K562 (cell line): ENCODE results near the gene GFI1B. TPM values are rescaled to one million over a fixed set of nuclear protein-coding genes. Genes with fewer than 3 reads are reported as not detected.

Source experiments
- CCNT2 ChIP-seq: IDR thresholded peaks from 2 replicates; pipeline ENCODE4 v1.6.1; 2011; ENCODE audit warnings: borderline replicate concordance, low read depth, mild to moderate bottlenecking, moderate library complexity, mixed read lengths, low read length; ENCODE audit not compliant: insufficient read length; ENCODE audit errors: extremely low read depth
- CHD2 ChIP-seq: IDR thresholded peaks from 2 replicates; pipeline ENCODE4 v1.6.1; 2011; ENCODE audit warnings: low read depth, low read length
- E2F1 ChIP-seq: sonication (generic); formaldehyde crosslinking; IDR thresholded peaks from 2 replicates; pipeline ENCODE4 v1.8.1; 2023; ENCODE audit warnings: mild to moderate bottlenecking, missing genetic modification reagents, moderate library complexity
- ELF2 ChIP-seq: fragments of 250-450 bp; sonication (Bioruptor Pico); IDR thresholded peaks from 2 replicates; pipeline ENCODE4 v1.5.0; 2021; ENCODE audit warnings: mild to moderate bottlenecking
- GATAD2A ChIP-seq: fragments of 450-650 bp; IDR thresholded peaks from 2 replicates; pipeline ENCODE4 v1.6.1; 2017
- KDM2B ChIP-seq: fragments of 250-450 bp; sonication (Bioruptor Pico); IDR thresholded peaks from 2 replicates; pipeline ENCODE4 v1.8.0; 2021; ENCODE audit warnings: mild to moderate bottlenecking, moderate library complexity
- MXI1 ChIP-seq: IDR thresholded peaks from 2 replicates; pipeline ENCODE4 v1.6.1; 2011; ENCODE audit warnings: low read depth, mild to moderate bottlenecking, improper control_type of control experiment, low read length
- MYC ChIP-seq, 2 experiments: fragments of 250-450 bp in 1 of 2; sonication (Bioruptor Pico) in 1 of 2; IDR thresholded peaks; 2 replicates each; pipeline versions ENCODE4 v1.5.1 to v1.6.1; 2012 to 2021; ENCODE audit warnings: low read depth in 2 of 2, borderline replicate concordance in 1 of 2, improper control_type of control experiment in 1 of 2, low read length in 1 of 2, mild to moderate bottlenecking in 1 of 2, moderate library complexity in 1 of 2
- SLC30A9 ChIP-seq: fragments of 250-450 bp; sonication (Bioruptor Pico); IDR thresholded peaks from 2 replicates; pipeline ENCODE4 v1.8.0; 2022; ENCODE audit warnings: mild to moderate bottlenecking, moderate library complexity
- SREBF2 ChIP-seq: sonication (generic); formaldehyde crosslinking; IDR thresholded peaks from 2 replicates; pipeline ENCODE4 v1.4.0; 2020; ENCODE audit warnings: mild to moderate bottlenecking, missing genetic modification reagents
- ZFP30 ChIP-seq: fragments of 250-450 bp; sonication (Bioruptor Pico); IDR thresholded peaks from 2 replicates; pipeline ENCODE4 v1.8.0; 2022; ENCODE audit warnings: moderate library complexity, mild to moderate bottlenecking, inconsistent platforms, borderline replicate concordance
- ZHX1 ChIP-seq: fragments of 150-350 bp; conservative IDR thresholded peaks from 2 replicates; pipeline ENCODE4 v1.6.1; 2014; ENCODE audit warnings: low read length
- ZNF239 ChIP-seq: fragments of 250-450 bp; sonication (Bioruptor Pico); IDR thresholded peaks from 2 replicates; pipeline ENCODE4 v1.4.0; 2020; ENCODE audit warnings: mild to moderate bottlenecking
- ZNF551 ChIP-seq: fragments of 250-450 bp; sonication (Bioruptor Pico); IDR thresholded peaks from 2 replicates; pipeline ENCODE4 v1.5.0; 2021; ENCODE audit warnings: mild to moderate bottlenecking, moderate library complexity
- polyA plus RNA-seq, 8 experiments: library from polyadenylated mRNA; depleted of rRNA in 4 of 8; stranded (reverse) in 5 of 8; unstranded in 3 of 8; fragments of >200 nt; fragmentation: Nextera tagmentation in 2 of 8; fragmentation: Illumina TruSeq in 1 of 8; extraction: Ambion mirVana in 2 of 8; extraction: Trizol in 1 of 8; gene quantifications; 2 replicates each; pipeline versions ENCODE4 v1.2.1 to v1.2.3, GENCODE V29; 2011 to 2014; ENCODE audit warnings: inconsistent platforms in 1 of 8, missing spikeins in 1 of 8
- total RNA-seq, 7 experiments: library from RNA; depleted of rRNA in 6 of 7; stranded (reverse); fragments of >200 nt in 6 of 7; fragmentation: Illumina TruSeq in 2 of 7; extraction: Trizol in 2 of 7; gene quantifications; 2 replicates each; pipeline versions ENCODE4 v1.2.1 to v1.2.3, GENCODE V29; 2011 to 2021; ENCODE audit warnings: low replicate concordance in 1 of 7
- TF ChIP-seq, protein P1 (sequence below): fragments of 250-450 bp; sonication (Bioruptor Pico); IDR thresholded peaks from 2 replicates; pipeline ENCODE4 v1.8.0; 2021; ENCODE audit warnings: moderate library complexity, mild to moderate bottlenecking, inconsistent platforms
- TF ChIP-seq, protein P2 (sequence below): fragments of 250-450 bp; sonication (Bioruptor Pico); IDR thresholded peaks from 2 replicates; pipeline ENCODE4 v1.5.0; 2022; ENCODE audit warnings: mild to moderate bottlenecking

Gene GFI1B
- total and polyA plus RNA-seq, 9 of the 15 experiments (the other 6 are each of a cell fraction or from before 2014, with no cell fraction given) = 8.0 to 75.7 (median 34.5) TPM

DNA sequence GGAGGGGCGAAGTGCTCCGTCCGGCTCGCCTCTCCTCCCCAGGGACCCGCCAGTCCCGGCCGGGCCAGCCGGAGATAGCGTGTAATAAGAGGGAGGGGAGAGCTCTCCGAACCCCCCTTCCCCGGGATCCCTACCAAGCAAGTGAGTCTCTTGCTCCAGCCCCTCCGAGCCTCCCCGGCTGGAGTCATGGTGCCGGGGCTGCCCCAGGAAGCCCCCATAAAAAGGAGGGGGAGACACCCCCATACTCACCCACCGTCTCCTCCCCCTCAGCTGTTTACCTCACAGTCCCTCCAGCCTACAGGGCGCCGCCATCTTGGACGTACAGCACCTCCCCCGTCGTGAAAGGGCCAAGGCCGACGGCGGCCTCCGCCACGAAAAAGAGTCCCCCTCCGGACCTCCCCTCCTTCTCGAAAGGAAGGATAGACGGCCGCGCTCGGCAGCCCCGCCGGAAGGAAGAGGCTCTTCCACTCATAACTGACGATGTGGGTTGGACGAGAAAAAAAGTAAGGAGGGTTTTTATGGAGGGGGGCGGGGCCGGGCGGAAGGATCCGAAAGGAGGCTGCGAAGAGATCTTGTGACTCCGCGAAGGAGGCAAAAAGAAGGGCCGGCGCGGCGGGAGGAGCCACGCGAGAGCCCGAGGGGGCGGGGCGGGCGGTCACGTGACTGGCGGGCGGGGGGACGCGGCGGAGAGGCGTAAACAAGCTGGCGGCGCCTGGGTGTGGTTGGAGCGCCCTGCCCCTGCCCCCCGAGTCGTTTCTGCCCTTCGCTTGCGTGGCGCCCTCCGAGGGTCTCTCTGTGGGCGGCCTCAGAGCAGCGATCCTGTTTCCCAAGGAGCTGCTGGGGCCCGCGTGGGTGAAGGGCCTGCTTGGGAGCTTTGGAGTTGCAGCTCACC lies 34.0 kb upstream of the GFI1B start, which contains the start of gene TSC1 (continued):
- TF ChIP-seq KDM2B (CRISPR knock-in tag) (no peak), MXI1 (peak; percentile 71; the same call in 1 of the 2 replicates), ELF2 (peak; percentile 36; the same call in 1 of the 2 replicates), CHD2 (peak; percentile 95), MYC (IDR thresholded peaks at IDR 0.05; ENCODE audit: low read depth, low read length) (peak; percentile 81), MYC (CRISPR knock-in tag; IDR thresholded peaks at IDR 0.05; ENCODE audit: borderline replicate concordance, low read depth) (peak; percentile 86; the same call in 1 of the 2 replicates), E2F1 (peak; percentile 73; the same call in 1 of the 2 replicates), ZNF551 (CRISPR knock-in tag) (no peak), ZHX1 (0 out of 2 replicates have a peak, but pooled peaks have one; percentile 28), GATAD2A (peak; percentile 85), ZFP30 (CRISPR knock-in tag) (no peak), ZNF239 (CRISPR knock-in tag) (no peak), SREBF2 (CRISPR knock-in tag) (no peak), CCNT2 (no peak), SLC30A9 (no peak)
- TF ChIP-seq, protein P1, sequence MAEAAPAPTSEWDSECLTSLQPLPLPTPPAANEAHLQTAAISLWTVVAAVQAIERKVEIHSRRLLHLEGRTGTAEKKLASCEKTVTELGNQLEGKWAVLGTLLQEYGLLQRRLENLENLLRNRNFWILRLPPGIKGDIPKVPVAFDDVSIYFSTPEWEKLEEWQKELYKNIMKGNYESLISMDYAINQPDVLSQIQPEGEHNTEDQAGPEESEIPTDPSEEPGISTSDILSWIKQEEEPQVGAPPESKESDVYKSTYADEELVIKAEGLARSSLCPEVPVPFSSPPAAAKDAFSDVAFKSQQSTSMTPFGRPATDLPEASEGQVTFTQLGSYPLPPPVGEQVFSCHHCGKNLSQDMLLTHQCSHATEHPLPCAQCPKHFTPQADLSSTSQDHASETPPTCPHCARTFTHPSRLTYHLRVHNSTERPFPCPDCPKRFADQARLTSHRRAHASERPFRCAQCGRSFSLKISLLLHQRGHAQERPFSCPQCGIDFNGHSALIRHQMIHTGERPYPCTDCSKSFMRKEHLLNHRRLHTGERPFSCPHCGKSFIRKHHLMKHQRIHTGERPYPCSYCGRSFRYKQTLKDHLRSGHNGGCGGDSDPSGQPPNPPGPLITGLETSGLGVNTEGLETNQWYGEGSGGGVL (CRISPR knock-in tag) = no peak
- TF ChIP-seq, protein P2, sequence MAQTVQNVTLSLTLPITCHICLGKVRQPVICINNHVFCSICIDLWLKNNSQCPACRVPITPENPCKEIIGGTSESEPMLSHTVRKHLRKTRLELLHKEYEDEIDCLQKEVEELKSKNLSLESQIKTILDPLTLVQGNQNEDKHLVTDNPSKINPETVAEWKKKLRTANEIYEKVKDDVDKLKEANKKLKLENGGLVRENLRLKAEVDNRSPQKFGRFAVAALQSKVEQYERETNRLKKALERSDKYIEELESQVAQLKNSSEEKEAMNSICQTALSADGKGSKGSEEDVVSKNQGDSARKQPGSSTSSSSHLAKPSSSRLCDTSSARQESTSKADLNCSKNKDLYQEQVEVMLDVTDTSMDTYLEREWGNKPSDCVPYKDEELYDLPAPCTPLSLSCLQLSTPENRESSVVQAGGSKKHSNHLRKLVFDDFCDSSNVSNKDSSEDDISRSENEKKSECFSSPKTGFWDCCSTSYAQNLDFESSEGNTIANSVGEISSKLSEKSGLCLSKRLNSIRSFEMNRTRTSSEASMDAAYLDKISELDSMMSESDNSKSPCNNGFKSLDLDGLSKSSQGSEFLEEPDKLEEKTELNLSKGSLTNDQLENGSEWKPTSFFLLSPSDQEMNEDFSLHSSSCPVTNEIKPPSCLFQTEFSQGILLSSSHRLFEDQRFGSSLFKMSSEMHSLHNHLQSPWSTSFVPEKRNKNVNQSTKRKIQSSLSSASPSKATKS (CRISPR knock-in tag) = no peak
